RKO (cell line): ENCODE results near the gene EEF1A2.

ENCODE experiments used
- DNase-seq: peaks from one replicate; pipeline ENCODE4 v3.0.0-alpha.2; 2016; ENCODE audit warnings: low spot score

EEF1A2 gene

GRCh38 chr20:63536997-63537524, 38.2 kb upstream of the EEF1A2 start, which contains the start of gene PTK6:
Gene PTK6 (minus strand): TSS chr20:63537376. CDS start chr20:63537314, 62 bp downstream.
- DNase-seq = peak; percentile 87

GRCh38 chr20:63536241-63536977, 37.5 kb upstream of the EEF1A2 start:
- peak; percentile 87 for DNase-seq

GRCh38 chr20:63534831-63535651, 36.2 kb upstream of the EEF1A2 start:
- no peak for DNase-seq

- no peak for DNase-seq
These were observed 35.5 kb upstream of the EEF1A2 start for GRCh38 chr20:63534427-63534830.

- no peak for DNase-seq
These were observed 35.0 kb upstream of the EEF1A2 start for GRCh38 chr20:63533871-63534393.

- DNase-seq = no peak
These were observed 34.5 kb upstream of the EEF1A2 start for GRCh38 chr20:63533388-63533787.

- no peak for DNase-seq
These were observed 33.6 kb upstream of the EEF1A2 start for GRCh38 chr20:63532449-63532971.

- DNase-seq = no peak
These were observed 33.0 kb upstream of the EEF1A2 start for GRCh38 chr20:63531686-63532448.

GRCh38 chr20:63530788-63531160, 31.9 kb upstream of the EEF1A2 start:
- DNase-seq = no peak

- DNase-seq = no peak
These were observed 31.2 kb upstream of the EEF1A2 start for GRCh38 chr20:63529861-63530787.

- no peak for DNase-seq
These were observed 30.4 kb upstream of the EEF1A2 start for GRCh38 chr20:63529180-63529860.

GRCh38 chr20:63527184-63527583, 28.3 kb upstream of the EEF1A2 start:
- no peak for DNase-seq

GRCh38 chr20:63525971-63526370, 27.1 kb upstream of the EEF1A2 start:
- DNase-seq = no peak

- no peak for DNase-seq
These were observed 26.3 kb upstream of the EEF1A2 start for GRCh38 chr20:63525185-63525584.

- DNase-seq = no peak
These were observed 24.2 kb upstream of the EEF1A2 start for GRCh38 chr20:63522981-63523611.

- no peak for DNase-seq
These were observed 23.4 kb upstream of the EEF1A2 start for GRCh38 chr20:63522091-63522868.

- DNase-seq = no peak
These were observed 22.7 kb upstream of the EEF1A2 start for GRCh38 chr20:63521602-63522001.

GRCh38 chr20:63520934-63521601, 22.2 kb upstream of the EEF1A2 start:
- peak; percentile 78 for DNase-seq
